ENCODE measurements around the gene SDHAF3. TPM values are rescaled to one million over a fixed set of nuclear protein-coding genes. Genes with fewer than 3 reads are reported as not detected.
"Not testable (repeated sequence)": the region's sequence is repeated elsewhere in the genome, so short reads cannot be mapped to it uniquely, and the experiment has no call there.

The SDHAF3 gene
- total RNA-seq, 2 donors from 2014 or later, result 9.1 to 13.9 TPM

- 92% methylated on average over 1 of the region's 1 CpG for WGBS
These were observed 69.6 kb downstream of the SDHAF3 start for GRCh38 chr7:97187067-97187466.

GRCh38 chr7:97196174-97196573 lies 78.7 kb downstream of the SDHAF3 start:
- H3K4me1 ChIP-seq (replicated peaks); H3K36me3 ChIP-seq; DNase-seq (ENCODE audit: low spot score); H3K4me3 ChIP-seq; H3K27me3 ChIP-seq (replicated peaks; ENCODE audit: insufficient read depth); H3K9me3 ChIP-seq; intact Hi-C loops (cut with DNase I); H3K27ac ChIP-seq: not testable (repeated sequence)
- 48% methylated on average over 2 of the region's 2 CpGs for WGBS

More at GRCh38 chr7:97187067-97187466, 69.6 kb downstream of the SDHAF3 start:
- H3K4me3 ChIP-seq, result no peak overlapping the region
- intact Hi-C loops (cut with DNase I), result no loop called here
- H3K27ac ChIP-seq, result no peak overlapping the region
- H3K9me3 ChIP-seq, result no peaks in the 10 kb centered on the region
- DNase-seq (ENCODE audit: low spot score), result no peak
- TF ChIP-seq POLR2AphosphoS5 (IDR thresholded peaks at IDR 0.05), result no peak
- TF ChIP-seq POLR2A (IDR thresholded peaks at IDR 0.05), result no peak
- no peak for TF ChIP-seq CTCF (IDR thresholded peaks at IDR 0.05)
- no peaks in the 10 kb centered on the region for H3K36me3 ChIP-seq
- H3K4me1 ChIP-seq (replicated peaks), result no peaks in the 10 kb centered on the region
- no peaks in the 10 kb centered on the region for H3K27me3 ChIP-seq (replicated peaks; ENCODE audit: insufficient read depth)

GRCh38 chr7:97198596-97198995 lies 81.1 kb downstream of the SDHAF3 start:
- Histone ChIP-seq H3K9me3 (no peaks in the 10 kb centered on the region), H3K4me1 (replicated peaks) (no peaks in the 10 kb centered on the region), H3K27ac (no peak overlapping the region), H3K4me3 (no peak overlapping the region), H3K27me3 (replicated peaks; ENCODE audit: insufficient read depth) (no peaks in the 10 kb centered on the region), H3K36me3 (no peaks in the 10 kb centered on the region)
- TF ChIP-seq POLR2AphosphoS5 (IDR thresholded peaks at IDR 0.05) (no peak), POLR2A (IDR thresholded peaks at IDR 0.05) (no peak), CTCF (IDR thresholded peaks at IDR 0.05) (no peak)
- 88% methylated on average over 3 of the region's 3 CpGs for WGBS
- intact Hi-C loops (cut with DNase I), result no loop called here
- no peak for DNase-seq (ENCODE audit: low spot score)

- Histone ChIP-seq H3K27me3 (replicated peaks; ENCODE audit: insufficient read depth) (no peaks in the 10 kb centered on the region), H3K9me3 (no peaks in the 10 kb centered on the region), H3K27ac (no peak overlapping the region), H3K4me1 (replicated peaks) (no peaks in the 10 kb centered on the region), H3K4me3 (no peak overlapping the region), H3K36me3 (no peaks in the 10 kb centered on the region)
- DNase-seq (ENCODE audit: low spot score), result no peak
- TF ChIP-seq POLR2A (IDR thresholded peaks at IDR 0.05), result no peak
- TF ChIP-seq CTCF (IDR thresholded peaks at IDR 0.05), result no peak
- TF ChIP-seq POLR2AphosphoS5 (IDR thresholded peaks at IDR 0.05), result no peak
- WGBS, result 71% methylated on average over 2 of the region's 2 CpGs
- intact Hi-C loops (cut with DNase I), result no loop called here
These were observed 82.5 kb downstream of the SDHAF3 start for GRCh38 chr7:97200018-97200417.

- no peaks in the 10 kb centered on the region for H3K27me3 ChIP-seq (replicated peaks; ENCODE audit: insufficient read depth)
- TF ChIP-seq POLR2A (IDR thresholded peaks at IDR 0.05) (no peak), POLR2AphosphoS5 (IDR thresholded peaks at IDR 0.05) (no peak), CTCF (IDR thresholded peaks at IDR 0.05) (no peak)
- intact Hi-C loops (cut with DNase I), result no loop called here
- no peaks in the 10 kb centered on the region for H3K4me1 ChIP-seq (replicated peaks)
- H3K36me3 ChIP-seq, result no peaks in the 10 kb centered on the region
- H3K4me3 ChIP-seq, result no peak overlapping the region
- WGBS, result 52% methylated on average over 2 of the region's 2 CpGs
- H3K27ac ChIP-seq, result no peak overlapping the region
- DNase-seq (ENCODE audit: low spot score), result no peak
- H3K9me3 ChIP-seq, result no peaks in the 10 kb centered on the region
These were observed 86.5 kb downstream of the SDHAF3 start for GRCh38 chr7:97203957-97204356.
